ENCODE measurements around the gene CD5L. TPM values are rescaled to one million over a fixed set of nuclear protein-coding genes. Genes with fewer than 3 reads are reported as not detected.

CD5L gene
- total RNA-seq, 1 donor from 2014 or later, result not detected

DNA sequence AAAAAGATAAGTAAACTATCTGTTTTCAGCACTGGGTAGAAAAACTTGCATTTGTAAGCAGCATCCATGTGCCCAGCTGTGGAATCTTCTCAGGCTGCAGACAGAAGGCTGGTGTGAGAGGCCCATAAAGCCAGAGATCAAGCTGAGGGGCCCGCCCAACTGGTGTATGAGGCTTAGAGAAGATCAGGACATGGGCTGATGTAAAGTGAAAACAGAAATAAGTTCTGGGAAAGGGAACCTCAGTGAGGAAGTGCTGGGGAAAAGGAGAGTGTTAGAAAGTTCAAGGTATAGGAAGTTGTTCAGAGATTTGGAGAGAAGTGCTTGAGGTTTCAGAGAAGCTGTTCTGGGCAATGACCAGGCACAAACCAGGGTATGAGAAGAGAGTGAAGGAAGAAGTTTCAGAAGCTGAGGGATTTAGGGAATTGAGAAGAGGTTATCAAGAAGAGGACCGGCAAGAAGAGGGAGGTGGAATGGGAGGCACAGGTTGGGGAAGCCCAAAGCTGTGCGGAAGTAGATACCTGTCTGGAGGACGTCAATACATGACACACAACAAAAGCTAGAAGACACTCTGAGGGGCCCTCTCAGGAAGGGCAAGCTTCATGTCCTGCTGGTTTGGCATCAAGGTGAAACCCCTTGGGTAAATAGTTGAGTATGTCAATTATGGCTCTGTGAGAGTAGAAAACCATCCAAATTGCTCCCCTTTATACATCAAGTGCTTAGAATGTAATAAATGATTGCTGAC is 2.7 kb upstream of the CD5L start:
- TF ChIP-seq, protein P1, sequence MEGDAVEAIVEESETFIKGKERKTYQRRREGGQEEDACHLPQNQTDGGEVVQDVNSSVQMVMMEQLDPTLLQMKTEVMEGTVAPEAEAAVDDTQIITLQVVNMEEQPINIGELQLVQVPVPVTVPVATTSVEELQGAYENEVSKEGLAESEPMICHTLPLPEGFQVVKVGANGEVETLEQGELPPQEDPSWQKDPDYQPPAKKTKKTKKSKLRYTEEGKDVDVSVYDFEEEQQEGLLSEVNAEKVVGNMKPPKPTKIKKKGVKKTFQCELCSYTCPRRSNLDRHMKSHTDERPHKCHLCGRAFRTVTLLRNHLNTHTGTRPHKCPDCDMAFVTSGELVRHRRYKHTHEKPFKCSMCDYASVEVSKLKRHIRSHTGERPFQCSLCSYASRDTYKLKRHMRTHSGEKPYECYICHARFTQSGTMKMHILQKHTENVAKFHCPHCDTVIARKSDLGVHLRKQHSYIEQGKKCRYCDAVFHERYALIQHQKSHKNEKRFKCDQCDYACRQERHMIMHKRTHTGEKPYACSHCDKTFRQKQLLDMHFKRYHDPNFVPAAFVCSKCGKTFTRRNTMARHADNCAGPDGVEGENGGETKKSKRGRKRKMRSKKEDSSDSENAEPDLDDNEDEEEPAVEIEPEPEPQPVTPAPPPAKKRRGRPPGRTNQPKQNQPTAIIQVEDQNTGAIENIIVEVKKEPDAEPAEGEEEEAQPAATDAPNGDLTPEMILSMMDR (IDR thresholded peaks at IDR 0.05; ENCODE audit: unreplicated experiment), result no peak
- Mint-ChIP-seq H3K4me1 (ENCODE audit: unreplicated experiment) (peaks cover 5% of the 10 kb centered on the region), H3K9me3 (ENCODE audit: unreplicated experiment) (no peaks in the 10 kb centered on the region), H3K27ac (ENCODE audit: unreplicated experiment) (no peak overlapping the region), H3K4me3 (ENCODE audit: unreplicated experiment) (no peak overlapping the region), H3K36me3 (ENCODE audit: low read depth, unreplicated experiment) (no peaks in the 10 kb centered on the region), H3K27me3 (ENCODE audit: unreplicated experiment) (peaks cover 1% of the 10 kb centered on the region)
- DNase-seq (ENCODE audit: low spot score), result no peak

DNA sequence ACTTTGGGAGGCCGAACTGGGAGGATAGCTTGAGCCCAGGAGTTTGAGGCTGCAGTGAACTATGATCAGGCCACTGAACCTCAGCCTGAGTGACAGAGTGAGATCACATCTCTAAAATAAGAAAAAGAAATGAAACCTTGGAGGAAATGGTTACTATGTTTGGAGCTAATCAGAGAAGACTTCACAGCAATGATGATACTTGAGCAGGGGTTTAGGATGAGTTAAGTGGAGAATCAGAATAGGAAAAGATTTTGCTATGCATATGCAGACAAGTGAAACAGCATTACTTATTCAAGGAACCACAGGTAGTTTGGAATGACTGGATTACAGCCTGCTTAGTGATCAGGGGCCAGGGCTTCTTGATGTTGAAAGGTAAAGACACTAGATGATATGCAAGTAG is 1.3 kb upstream of the CD5L start:
- Mint-ChIP-seq H3K4me3 (ENCODE audit: unreplicated experiment) (no peak overlapping the region), H3K36me3 (ENCODE audit: low read depth, unreplicated experiment) (no peaks in the 10 kb centered on the region), H3K9me3 (ENCODE audit: unreplicated experiment) (no peaks in the 10 kb centered on the region), H3K4me1 (ENCODE audit: unreplicated experiment) (peaks cover 6% of the 10 kb centered on the region), H3K27me3 (ENCODE audit: unreplicated experiment) (peaks cover 1% of the 10 kb centered on the region), H3K27ac (ENCODE audit: unreplicated experiment) (no peak overlapping the region)
- DNase-seq (ENCODE audit: low spot score), result no peak
- TF ChIP-seq, protein P1 (IDR thresholded peaks at IDR 0.05; ENCODE audit: unreplicated experiment), result no peak

DNA sequence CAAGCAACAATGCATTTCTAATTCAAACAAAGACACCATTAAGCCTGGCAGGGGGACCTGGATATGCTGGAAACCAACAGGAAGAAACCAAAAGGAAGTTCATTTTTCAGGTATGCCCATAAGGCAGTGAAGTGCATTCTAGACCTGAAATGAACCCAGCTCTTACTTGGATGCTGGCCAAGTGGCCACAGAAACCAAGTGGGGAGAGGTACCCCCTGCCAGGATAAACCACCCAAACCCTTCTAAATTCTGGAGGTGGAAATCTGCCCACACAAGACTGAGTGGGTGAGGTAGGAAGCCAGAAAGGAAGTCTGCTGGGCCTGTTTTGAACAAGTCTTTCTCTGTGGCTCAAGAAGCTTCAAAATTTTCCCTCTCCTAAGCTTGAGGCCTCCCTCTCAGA is 2.6 kb downstream of the CD5L start:
- no peaks in the 10 kb centered on the region for H3K9me3 Mint-ChIP-seq (ENCODE audit: unreplicated experiment)
- no peak overlapping the region for H3K4me3 Mint-ChIP-seq (ENCODE audit: unreplicated experiment)
- TF ChIP-seq, protein P1 (IDR thresholded peaks at IDR 0.05; ENCODE audit: unreplicated experiment), result no peak
- no peaks in the 10 kb centered on the region for H3K36me3 Mint-ChIP-seq (ENCODE audit: low read depth, unreplicated experiment)
- DNase-seq (ENCODE audit: low spot score), result no peak
- no peak overlapping the region for H3K27ac Mint-ChIP-seq (ENCODE audit: unreplicated experiment)
- H3K27me3 Mint-ChIP-seq (ENCODE audit: unreplicated experiment), result no peaks in the 10 kb centered on the region
- peaks cover 6% of the 10 kb centered on the region for H3K4me1 Mint-ChIP-seq (ENCODE audit: unreplicated experiment)

DNA sequence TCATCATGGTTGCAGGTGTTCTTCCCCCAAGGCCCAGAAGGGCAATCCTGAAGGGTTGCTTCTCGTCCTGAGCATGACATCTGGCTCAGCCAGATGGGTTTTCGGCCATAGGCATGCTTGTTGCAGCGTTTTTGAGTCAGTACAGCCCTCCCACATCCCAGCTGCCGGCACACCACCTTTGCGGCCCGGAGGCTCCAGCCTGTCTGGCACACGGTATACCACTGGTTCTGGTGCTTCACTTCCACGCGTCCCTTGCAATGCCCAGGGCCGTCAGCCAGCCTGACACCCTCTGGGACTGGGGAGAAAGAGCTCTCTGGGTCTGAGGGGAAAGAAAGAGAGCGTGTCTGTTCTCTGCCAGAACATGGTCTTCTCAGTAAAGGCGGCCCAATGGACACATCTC is 7.2 kb downstream of the CD5L start:
- Mint-ChIP-seq H3K27ac (ENCODE audit: unreplicated experiment) (no peak overlapping the region), H3K4me1 (ENCODE audit: unreplicated experiment) (peaks cover 2% of the 10 kb centered on the region), H3K9me3 (ENCODE audit: unreplicated experiment) (no peaks in the 10 kb centered on the region), H3K27me3 (ENCODE audit: unreplicated experiment) (peaks cover 2% of the 10 kb centered on the region), H3K4me3 (ENCODE audit: unreplicated experiment) (no peak overlapping the region), H3K36me3 (ENCODE audit: low read depth, unreplicated experiment) (no peaks in the 10 kb centered on the region)
- DNase-seq (ENCODE audit: low spot score), result no peak
- TF ChIP-seq, protein P1 (IDR thresholded peaks at IDR 0.05; ENCODE audit: unreplicated experiment), result no peak

DNA sequence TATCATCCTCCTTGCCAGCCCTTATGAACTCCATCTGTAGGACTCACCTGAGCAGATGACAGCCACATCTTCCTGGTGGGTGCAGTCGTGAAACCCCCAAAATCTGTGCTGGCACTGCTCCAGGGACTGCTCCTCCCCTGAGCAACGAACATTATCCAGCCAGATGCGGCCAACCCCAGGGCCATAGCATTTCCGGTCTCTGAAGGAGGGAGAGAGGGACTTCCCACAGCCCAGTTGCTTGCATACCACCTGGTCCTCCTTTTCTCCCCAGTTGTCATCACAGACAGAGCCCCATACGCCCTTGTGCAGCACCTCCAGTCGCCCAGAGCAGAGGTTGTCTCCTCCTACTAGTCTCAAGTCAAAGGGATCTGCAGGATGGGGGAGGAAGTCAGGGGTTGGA is 8.5 kb downstream of the CD5L start:
- Mint-ChIP-seq H3K36me3 (ENCODE audit: low read depth, unreplicated experiment) (no peaks in the 10 kb centered on the region), H3K4me3 (ENCODE audit: unreplicated experiment) (no peak overlapping the region), H3K9me3 (ENCODE audit: unreplicated experiment) (no peaks in the 10 kb centered on the region), H3K4me1 (ENCODE audit: unreplicated experiment) (no peaks in the 10 kb centered on the region), H3K27ac (ENCODE audit: unreplicated experiment) (no peak overlapping the region), H3K27me3 (ENCODE audit: unreplicated experiment) (peaks cover 3% of the 10 kb centered on the region)
- TF ChIP-seq, protein P1 (IDR thresholded peaks at IDR 0.05; ENCODE audit: unreplicated experiment), result no peak
- no peak for DNase-seq (ENCODE audit: low spot score)
